IPS-11a (cell line): ENCODE measurements around the gene TSPAN9.

Experiments
- H3K4me3 ChIP-seq: one replicate; pipeline ENCODE4 v1.5.1; 2013; ENCODE audit warnings: low read depth, low read length, control low read depth

TSPAN9 gene

GRCh38 chr12:3308063-3308462, 230.9 kb downstream of the TSPAN9 start:
- no peak overlapping the region for H3K4me3 ChIP-seq

- H3K4me3 ChIP-seq = no peak overlapping the region
Observed at GRCh38 chr12:3308609-3309008, 231.4 kb downstream of the TSPAN9 start.

- H3K4me3 ChIP-seq = no peak overlapping the region
Observed at GRCh38 chr12:3309805-3310204, 232.6 kb downstream of the TSPAN9 start.

- no peak overlapping the region for H3K4me3 ChIP-seq
Observed at GRCh38 chr12:3310271-3311026, 233.3 kb downstream of the TSPAN9 start.

GRCh38 chr12:3311027-3311402, 233.8 kb downstream of the TSPAN9 start:
- no peak overlapping the region for H3K4me3 ChIP-seq

GRCh38 chr12:3311491-3312103, 234.4 kb downstream of the TSPAN9 start:
- no peak overlapping the region for H3K4me3 ChIP-seq

GRCh38 chr12:3313066-3313465, 235.9 kb downstream of the TSPAN9 start:
- no peak overlapping the region for H3K4me3 ChIP-seq

GRCh38 chr12:3313675-3314663, 236.8 kb downstream of the TSPAN9 start:
- H3K4me3 ChIP-seq = no peak overlapping the region

- no peak overlapping the region for H3K4me3 ChIP-seq
Observed at GRCh38 chr12:3315201-3315661, 238.1 kb downstream of the TSPAN9 start.

GRCh38 chr12:3316776-3317480, 239.7 kb downstream of the TSPAN9 start:
- H3K4me3 ChIP-seq = no peak overlapping the region

GRCh38 chr12:3317481-3317815, 240.3 kb downstream of the TSPAN9 start:
- H3K4me3 ChIP-seq = no peak overlapping the region

- no peak overlapping the region for H3K4me3 ChIP-seq
Observed at GRCh38 chr12:3317841-3318501, 240.8 kb downstream of the TSPAN9 start.

- H3K4me3 ChIP-seq = no peak overlapping the region
Observed at GRCh38 chr12:3319723-3320492, 242.7 kb downstream of the TSPAN9 start.

GRCh38 chr12:3320881-3321509, 243.8 kb downstream of the TSPAN9 start:
- no peak overlapping the region for H3K4me3 ChIP-seq

GRCh38 chr12:3321881-3322280, 244.7 kb downstream of the TSPAN9 start:
- H3K4me3 ChIP-seq = no peak overlapping the region

- H3K4me3 ChIP-seq = no peak overlapping the region
Observed at GRCh38 chr12:3323002-3323685, 246.0 kb downstream of the TSPAN9 start.

- no peak overlapping the region for H3K4me3 ChIP-seq
Observed at GRCh38 chr12:3325736-3326135, 248.6 kb downstream of the TSPAN9 start.

GRCh38 chr12:3326156-3326849, 249.1 kb downstream of the TSPAN9 start:
- H3K4me3 ChIP-seq = no peak overlapping the region
